ENCODE results near the gene CELF2. TPM values are rescaled to one million over a fixed set of nuclear protein-coding genes. Genes with fewer than 3 reads are reported as not detected.

Gene CELF2
- total and polyA plus RNA-seq, 2 experiments from 2014 or later: 14.4 to 26.5 TPM

GRCh38 chr10:11165591-11166543 lies 148.2 kb downstream of the CELF2 start:
- TF ChIP-seq EZH2 (IDR thresholded peaks at IDR 0.05; ENCODE audit: insufficient read depth, poor library complexity, severe bottlenecking) (no peak), EZH2phosphoT487 (IDR thresholded peaks at IDR 0.05; ENCODE audit: insufficient read depth, low read depth) (no peak)
- no peaks in the 10 kb centered on the region for H4K20me1 ChIP-seq (ENCODE audit: insufficient read depth)
- 7 to 11% methylated on average over 32 to 43 of the region's 44 CpGs for WGBS, 2 experiments (ENCODE audit: low coverage in 1 of 2, low lambda C conversion rate in 2 of 2, missing lambda C conversion rate in 2 of 2)
- peak overlapping the region; percentile 80 for H3K4me2 ChIP-seq (ENCODE audit: unreplicated experiment)
- H3K27me3 ChIP-seq (replicated peaks; ENCODE audit: insufficient read depth): 0 out of 2 replicates have a peak, but pooled peaks cover 3% of the 10 kb centered on the region
- peak; percentile 53 for DNase-seq
- H3K9ac ChIP-seq: peak overlapping the region; percentile 56
- no peaks in the 10 kb centered on the region for H3K4me1 ChIP-seq (ENCODE audit: insufficient read depth)
- no peaks in the 10 kb centered on the region for H3F3A ChIP-seq (ENCODE audit: insufficient read depth)
- H3K36me3 ChIP-seq (ENCODE audit: low read depth): no peaks in the 10 kb centered on the region
- peak overlapping the region; percentile 13; the same call in 1 of the 2 replicates for H3K27ac ChIP-seq
- H3K9me3 ChIP-seq (ENCODE audit: low read depth): no peaks in the 10 kb centered on the region
- H3K4me3 ChIP-seq: peak overlapping the region; percentile 67
- in situ Hi-C loops (cut with MboI): no loop called here
- H3K79me2 ChIP-seq (ENCODE audit: insufficient read depth): no peaks in the 10 kb centered on the region
- peak overlapping the region; percentile 55 for H2AFZ ChIP-seq
- H3K9me2 ChIP-seq (ENCODE audit: insufficient read depth): no peaks in the 10 kb centered on the region

- H3K4me3 ChIP-seq: no peak overlapping the region
- no peak overlapping the region for H2AFZ ChIP-seq
- WGBS, 2 experiments (ENCODE audit: low coverage in 1 of 2, low lambda C conversion rate in 2 of 2, missing lambda C conversion rate in 2 of 2): 33 to 39% methylated on average over 5 of the region's 5 CpGs
- H3K9ac ChIP-seq: no peak overlapping the region
- H3K27ac ChIP-seq: no peak overlapping the region
- no peaks in the 10 kb centered on the region for H3K36me3 ChIP-seq (ENCODE audit: low read depth)
- H3K4me2 ChIP-seq (ENCODE audit: unreplicated experiment): no peak overlapping the region
- H3K9me3 ChIP-seq (ENCODE audit: low read depth): no peaks in the 10 kb centered on the region
- DNase-seq: no peak
- H4K20me1 ChIP-seq (ENCODE audit: insufficient read depth): no peaks in the 10 kb centered on the region
- H3K79me2 ChIP-seq (ENCODE audit: insufficient read depth): no peaks in the 10 kb centered on the region
- no peaks in the 10 kb centered on the region for H3F3A ChIP-seq (ENCODE audit: insufficient read depth)
- H3K9me2 ChIP-seq (ENCODE audit: insufficient read depth): no peaks in the 10 kb centered on the region
- H3K4me1 ChIP-seq (ENCODE audit: insufficient read depth): no peaks in the 10 kb centered on the region
- H3K27me3 ChIP-seq (replicated peaks; ENCODE audit: insufficient read depth): 0 out of 2 replicates have a peak, but pooled peaks cover 3% of the 10 kb centered on the region
- in situ Hi-C loops (cut with MboI): no loop called here
- TF ChIP-seq EZH2phosphoT487 (IDR thresholded peaks at IDR 0.05; ENCODE audit: insufficient read depth, low read depth): no peak
- no peak for TF ChIP-seq EZH2 (IDR thresholded peaks at IDR 0.05; ENCODE audit: insufficient read depth, poor library complexity, severe bottlenecking)
Observed at GRCh38 chr10:11166550-11166949, 148.9 kb downstream of the CELF2 start.

GRCh38 chr10:11167233-11167966 lies 149.7 kb downstream of the CELF2 start:
- Histone ChIP-seq H3K4me1 (ENCODE audit: insufficient read depth) (no peaks in the 10 kb centered on the region), H3K27ac (no peak overlapping the region), H3K4me2 (ENCODE audit: unreplicated experiment) (no peak overlapping the region), H3K9me3 (ENCODE audit: low read depth) (no peaks in the 10 kb centered on the region), H3K79me2 (ENCODE audit: insufficient read depth) (no peaks in the 10 kb centered on the region), H3K36me3 (ENCODE audit: low read depth) (no peaks in the 10 kb centered on the region), H3K9me2 (ENCODE audit: insufficient read depth) (no peaks in the 10 kb centered on the region), H3K27me3 (replicated peaks; ENCODE audit: insufficient read depth) (0 out of 2 replicates have a peak, but pooled peaks cover 3% of the 10 kb centered on the region), H2AFZ (no peak overlapping the region), H4K20me1 (ENCODE audit: insufficient read depth) (no peaks in the 10 kb centered on the region), H3K9ac (no peak overlapping the region), H3K4me3 (no peak overlapping the region), H3F3A (ENCODE audit: insufficient read depth) (no peaks in the 10 kb centered on the region)
- DNase-seq: no peak
- 75 to 84% methylated on average over 7 of the region's 7 CpGs for WGBS, 2 experiments (ENCODE audit: low coverage in 1 of 2, low lambda C conversion rate in 2 of 2, missing lambda C conversion rate in 2 of 2)
- TF ChIP-seq EZH2 (IDR thresholded peaks at IDR 0.05; ENCODE audit: insufficient read depth, poor library complexity, severe bottlenecking) (no peak), EZH2phosphoT487 (IDR thresholded peaks at IDR 0.05; ENCODE audit: insufficient read depth, low read depth) (no peak)
- in situ Hi-C loops (cut with MboI): no loop called here

- in situ Hi-C loops (cut with MboI): no loop called here
Observed at GRCh38 chr10:11168423-11169090, 150.9 kb downstream of the CELF2 start.

More at GRCh38 chr10:11168423-11169090, 150.9 kb downstream of the CELF2 start:
- H3K27me3 ChIP-seq (replicated peaks; ENCODE audit: insufficient read depth): no peaks in the 10 kb centered on the region
- 65 to 66% methylated on average over 6 of the region's 6 CpGs for whole genome bisulfite sequencing, 2 experiments (ENCODE audit: low coverage in 1 of 2, low lambda C conversion rate in 2 of 2, missing lambda C conversion rate in 2 of 2)
- no peaks in the 10 kb centered on the region for H3K36me3 ChIP-seq (ENCODE audit: low read depth)
- no peaks in the 10 kb centered on the region for H3K9me3 ChIP-seq (ENCODE audit: low read depth)
- H3K27ac ChIP-seq: no peak overlapping the region
- H3K9ac ChIP-seq: no peak overlapping the region
- no peaks in the 10 kb centered on the region for H3K9me2 ChIP-seq (ENCODE audit: insufficient read depth)
- H3K4me1 ChIP-seq (ENCODE audit: insufficient read depth): no peaks in the 10 kb centered on the region
- no peak overlapping the region for H3K4me3 ChIP-seq
- H2AFZ ChIP-seq: no peak overlapping the region
- no peak for TF ChIP-seq EZH2phosphoT487 (IDR thresholded peaks at IDR 0.05; ENCODE audit: insufficient read depth, low read depth)
- no peak for TF ChIP-seq EZH2 (IDR thresholded peaks at IDR 0.05; ENCODE audit: insufficient read depth, poor library complexity, severe bottlenecking)
- no peak for DNase-seq
- H3K79me2 ChIP-seq (ENCODE audit: insufficient read depth): no peaks in the 10 kb centered on the region
- no peak overlapping the region for H3K4me2 ChIP-seq (ENCODE audit: unreplicated experiment)
- H3F3A ChIP-seq (ENCODE audit: insufficient read depth): no peaks in the 10 kb centered on the region
- H4K20me1 ChIP-seq (ENCODE audit: insufficient read depth): no peaks in the 10 kb centered on the region

All from GM23248 (cell line).